Osteoblast (primary cell): ENCODE results near the gene ARHGEF40. TPM values are rescaled to one million over a fixed set of nuclear protein-coding genes. Genes with fewer than 3 reads are reported as not detected.

Experiments used
- DNase-seq: peaks from one replicate; pipeline ENCODE4 v3.0.0; 2011; ENCODE audit warnings: low spot score, mixed read lengths; ENCODE audit not compliant: insufficient read length; ENCODE audit errors: missing footprints
- H2AFZ ChIP-seq: 2 replicates; pipeline ENCODE4 v1.6.0; 2011; ENCODE audit warnings: mild to moderate bottlenecking, low read length
- H3K27ac ChIP-seq: 2 replicates; pipeline ENCODE4 v1.5.1; 2011; ENCODE audit warnings: mild to moderate bottlenecking, low read depth, low read length, moderate library complexity
- H3K27me3 ChIP-seq: 2 replicates; pipeline ENCODE4 v1.6.0; 2012; ENCODE audit warnings: mild to moderate bottlenecking, control low read depth, inconsistent platforms, low read length, moderate library complexity; ENCODE audit not compliant: insufficient read depth
- H3K36me3 ChIP-seq: 2 replicates; pipeline ENCODE4 v1.5.1; 2011; ENCODE audit warnings: mild to moderate bottlenecking, low read length, control low read depth, moderate library complexity; ENCODE audit not compliant: insufficient read depth
- H3K4me1 ChIP-seq: 2 replicates; pipeline ENCODE4 v1.5.1; 2011; ENCODE audit warnings: mild to moderate bottlenecking, low read length, control low read depth, moderate library complexity; ENCODE audit not compliant: insufficient read depth
- H3K4me2 ChIP-seq: 2 replicates; pipeline ENCODE4 v1.6.0; 2011; ENCODE audit warnings: mild to moderate bottlenecking, low read length; ENCODE audit not compliant: insufficient read depth
- H3K4me3 ChIP-seq: fragments of 200-600 bp; sonication (generic); 3 replicates; pipeline ENCODE4 v1.5.1; 2012; ENCODE audit warnings: mild to moderate bottlenecking, low read length, inconsistent platforms; ENCODE audit not compliant: insufficient read depth
- H3K79me2 ChIP-seq: 2 replicates; pipeline ENCODE4 v1.6.0; 2012; ENCODE audit warnings: mild to moderate bottlenecking, low read length, control low read depth, inconsistent platforms; ENCODE audit not compliant: insufficient read depth
- H3K9me3 ChIP-seq: 2 replicates; pipeline ENCODE4 v1.5.1; 2011; ENCODE audit warnings: low read depth, low read length, control low read depth
- H4K20me1 ChIP-seq: 2 replicates; pipeline ENCODE4 v1.6.0; 2012; ENCODE audit warnings: mild to moderate bottlenecking, low read length, control low read depth; ENCODE audit not compliant: insufficient read depth
- total RNA-seq: library from RNA; depleted of rRNA; stranded (reverse); fragments of >200 nt; gene quantifications from 2 replicates; pipeline ENCODE4 v1.2.3, GENCODE V29; 2012
- TF ChIP-seq, protein P1 (sequence below): IDR thresholded peaks from 2 replicates; pipeline ENCODE4 v1.5.1; 2011; ENCODE audit warnings: mild to moderate bottlenecking, low read depth, low read length, moderate library complexity; ENCODE audit errors: extremely low read depth

ARHGEF40 gene
- total RNA-seq, 1 donor = 33.3 TPM

- Histone ChIP-seq H3K27me3 (no peaks in the 10 kb centered on the region), H4K20me1 (no peaks in the 10 kb centered on the region), H3K4me2 (no peak overlapping the region), H3K27ac (no peak overlapping the region), H3K79me2 (no peaks in the 10 kb centered on the region), H3K4me1 (peaks cover 14% of the 10 kb centered on the region), H3K36me3 (no peaks in the 10 kb centered on the region), H3K4me3 (no peak overlapping the region), H2AFZ (no peak overlapping the region), H3K9me3 (no peaks in the 10 kb centered on the region)
- TF ChIP-seq, protein P1, sequence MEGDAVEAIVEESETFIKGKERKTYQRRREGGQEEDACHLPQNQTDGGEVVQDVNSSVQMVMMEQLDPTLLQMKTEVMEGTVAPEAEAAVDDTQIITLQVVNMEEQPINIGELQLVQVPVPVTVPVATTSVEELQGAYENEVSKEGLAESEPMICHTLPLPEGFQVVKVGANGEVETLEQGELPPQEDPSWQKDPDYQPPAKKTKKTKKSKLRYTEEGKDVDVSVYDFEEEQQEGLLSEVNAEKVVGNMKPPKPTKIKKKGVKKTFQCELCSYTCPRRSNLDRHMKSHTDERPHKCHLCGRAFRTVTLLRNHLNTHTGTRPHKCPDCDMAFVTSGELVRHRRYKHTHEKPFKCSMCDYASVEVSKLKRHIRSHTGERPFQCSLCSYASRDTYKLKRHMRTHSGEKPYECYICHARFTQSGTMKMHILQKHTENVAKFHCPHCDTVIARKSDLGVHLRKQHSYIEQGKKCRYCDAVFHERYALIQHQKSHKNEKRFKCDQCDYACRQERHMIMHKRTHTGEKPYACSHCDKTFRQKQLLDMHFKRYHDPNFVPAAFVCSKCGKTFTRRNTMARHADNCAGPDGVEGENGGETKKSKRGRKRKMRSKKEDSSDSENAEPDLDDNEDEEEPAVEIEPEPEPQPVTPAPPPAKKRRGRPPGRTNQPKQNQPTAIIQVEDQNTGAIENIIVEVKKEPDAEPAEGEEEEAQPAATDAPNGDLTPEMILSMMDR = no peak
- DNase-seq = no peak
These were observed 15.3 kb upstream of the ARHGEF40 start for GRCh38 chr14:21054768-21055145.

DNA sequence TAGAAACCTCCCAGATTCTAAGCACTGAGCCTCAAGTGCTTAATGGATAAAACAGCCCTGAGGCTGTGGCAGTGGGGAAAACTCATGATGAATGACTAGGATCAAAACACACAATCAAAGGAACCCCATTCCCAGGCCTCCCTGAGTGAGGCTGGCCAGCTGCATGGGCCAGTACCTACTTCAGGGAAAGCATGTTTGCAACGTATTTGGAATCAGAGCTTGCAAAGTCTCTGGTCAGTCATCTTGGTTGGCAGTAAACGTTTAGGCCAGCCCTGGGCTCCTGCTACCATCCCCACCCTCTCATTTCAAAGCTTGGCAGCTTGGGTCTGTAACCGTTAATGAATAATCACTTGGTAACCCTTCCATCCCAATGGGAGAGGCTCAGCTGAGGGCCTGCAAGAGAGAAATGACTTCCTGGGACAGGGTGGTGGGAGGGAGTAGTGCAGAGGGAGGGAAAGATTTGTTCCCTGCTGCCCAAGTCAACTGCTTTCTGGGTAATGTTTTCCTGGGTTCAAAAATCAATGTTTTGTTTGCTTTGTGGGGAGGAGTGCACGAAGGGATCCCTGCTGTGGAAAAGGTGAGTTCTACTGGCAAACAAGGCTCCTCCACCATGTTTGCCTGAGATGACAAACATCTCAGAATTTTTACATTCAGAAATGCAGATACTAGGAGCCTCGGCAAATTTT, 14.5 kb upstream of the ARHGEF40 start:
- H3K9me3 ChIP-seq = no peaks in the 10 kb centered on the region
- H3K4me1 ChIP-seq = peaks cover 22% of the 10 kb centered on the region
- no peaks in the 10 kb centered on the region for H3K36me3 ChIP-seq
- H3K27me3 ChIP-seq = no peaks in the 10 kb centered on the region
- DNase-seq = no peak
- H3K79me2 ChIP-seq = no peaks in the 10 kb centered on the region
- no peak overlapping the region for H3K4me3 ChIP-seq
- TF ChIP-seq, protein P1 = no peak
- H4K20me1 ChIP-seq = no peaks in the 10 kb centered on the region
- peak overlapping the region; percentile 10 for H2AFZ ChIP-seq
- no peak overlapping the region for H3K27ac ChIP-seq
- no peak overlapping the region for H3K4me2 ChIP-seq

DNA sequence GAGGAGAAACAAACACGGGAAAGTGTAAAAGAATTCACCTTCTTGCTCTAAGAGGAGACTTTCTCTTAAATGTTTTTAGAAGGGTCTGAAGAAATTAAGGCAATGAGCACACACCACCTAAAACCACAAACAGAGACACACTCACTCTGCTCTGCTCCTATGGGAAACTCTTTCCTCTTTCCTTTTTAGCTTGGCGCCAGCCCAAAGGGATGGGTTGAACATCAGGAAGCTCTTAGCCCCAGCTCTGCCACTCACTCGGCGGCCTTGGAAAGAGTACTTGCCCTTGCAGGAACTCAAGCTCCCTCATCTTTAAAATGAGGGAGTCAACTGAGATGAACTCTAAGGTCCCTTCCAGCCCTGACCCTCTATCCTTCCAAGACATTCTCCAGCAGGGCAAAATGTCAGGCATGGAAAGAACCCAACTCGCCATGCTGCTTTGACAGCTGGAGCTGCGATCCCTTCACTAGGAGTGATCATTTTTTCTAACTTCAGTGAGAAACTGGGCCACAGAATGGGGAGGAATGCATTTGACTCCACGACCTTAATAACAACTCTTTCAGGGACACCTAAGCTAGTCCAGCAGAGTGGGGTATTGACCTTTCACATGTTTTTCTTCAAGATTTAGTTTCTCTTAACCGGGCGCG, 13.5 kb upstream of the ARHGEF40 start:
- peak; percentile 55 for DNase-seq
- H3K36me3 ChIP-seq = no peaks in the 10 kb centered on the region
- H4K20me1 ChIP-seq = no peaks in the 10 kb centered on the region
- H3K4me1 ChIP-seq = peaks cover 24% of the 10 kb centered on the region
- no peak overlapping the region for H2AFZ ChIP-seq
- H3K9me3 ChIP-seq = no peaks in the 10 kb centered on the region
- no peak overlapping the region for H3K4me3 ChIP-seq
- no peaks in the 10 kb centered on the region for H3K27me3 ChIP-seq
- H3K79me2 ChIP-seq = no peaks in the 10 kb centered on the region
- TF ChIP-seq, protein P1 = no peak
- H3K4me2 ChIP-seq = no peak overlapping the region
- H3K27ac ChIP-seq = no peak overlapping the region

- TF ChIP-seq, protein P1 = peak; percentile 24
- Histone ChIP-seq H3K9me3 (no peaks in the 10 kb centered on the region), H3K4me2 (no peak within 1 kb of the TSS), H3K4me3 (no peak within 1 kb of the TSS), H3K4me1 (peaks cover 26% of the 10 kb centered on the region), H3K36me3 (no peaks in the 10 kb centered on the region), H3K27ac (no peak within 1 kb of the TSS), H4K20me1 (no peaks in the 10 kb centered on the region), H3K79me2 (no peaks in the 10 kb centered on the region), H2AFZ (no peak within 1 kb of the TSS), H3K27me3 (no peaks in the 10 kb centered on the region)
- peak; percentile 64 for DNase-seq
These were observed 12.1 kb upstream of the ARHGEF40 start, which contains the start of gene RNASE8 for GRCh38 chr14:21057803-21058675. TSS of gene RNASE8 (plus strand) at chr14:21057822. CDS start at chr14:21057893, 71 bp downstream.
